Measurements from ENCODE around the gene EIF4B.

Gene EIF4B

GRCh38 chr12:53070877-53071492, 64.7 kb downstream of the EIF4B start:
- DNase-seq (ENCODE audit: insufficient read length) = no peak
- FAIRE-seq = no peak
- no peak for TF ChIP-seq TAF1 (IDR thresholded peaks at IDR 0.05; ENCODE audit: borderline replicate concordance, low read depth, low read length)
- TF ChIP-seq POLR2AphosphoS5 (IDR thresholded peaks at IDR 0.05; ENCODE audit: low read depth, low read length) = no peak
- TF ChIP-seq POLR2A (IDR thresholded peaks at IDR 0.05; ENCODE audit: low read depth, low read length) = no peak

- TF ChIP-seq TAF1 (IDR thresholded peaks at IDR 0.05; ENCODE audit: borderline replicate concordance, low read depth, low read length) (no peak), POLR2AphosphoS5 (IDR thresholded peaks at IDR 0.05; ENCODE audit: low read depth, low read length) (no peak), POLR2A (IDR thresholded peaks at IDR 0.05; ENCODE audit: low read depth, low read length) (no peak)
- no peak for FAIRE-seq
- no peak for DNase-seq (ENCODE audit: insufficient read length)
These were observed 65.6 kb downstream of the EIF4B start for GRCh38 chr12:53071591-53072551.

- FAIRE-seq (no peak), DNase-seq (ENCODE audit: insufficient read length) (no peak)
- TF ChIP-seq POLR2A (IDR thresholded peaks at IDR 0.05; ENCODE audit: low read depth, low read length) (no peak), TAF1 (IDR thresholded peaks at IDR 0.05; ENCODE audit: borderline replicate concordance, low read depth, low read length) (no peak), POLR2AphosphoS5 (IDR thresholded peaks at IDR 0.05; ENCODE audit: low read depth, low read length) (no peak)
These were observed 67.6 kb downstream of the EIF4B start for GRCh38 chr12:53073881-53074280.

GRCh38 chr12:53074283-53074998, 68.2 kb downstream of the EIF4B start:
- no peak for FAIRE-seq
- TF ChIP-seq POLR2AphosphoS5 (IDR thresholded peaks at IDR 0.05; ENCODE audit: low read depth, low read length) (no peak), POLR2A (IDR thresholded peaks at IDR 0.05; ENCODE audit: low read depth, low read length) (no peak), TAF1 (IDR thresholded peaks at IDR 0.05; ENCODE audit: borderline replicate concordance, low read depth, low read length) (no peak)
- no peak for DNase-seq (ENCODE audit: insufficient read length)

GRCh38 chr12:53074999-53075370, 68.7 kb downstream of the EIF4B start:
- TF ChIP-seq POLR2A (IDR thresholded peaks at IDR 0.05; ENCODE audit: low read depth, low read length) (no peak), TAF1 (IDR thresholded peaks at IDR 0.05; ENCODE audit: borderline replicate concordance, low read depth, low read length) (no peak), POLR2AphosphoS5 (IDR thresholded peaks at IDR 0.05; ENCODE audit: low read depth, low read length) (no peak)
- FAIRE-seq (no peak), DNase-seq (ENCODE audit: insufficient read length) (no peak)

- FAIRE-seq (no peak), DNase-seq (ENCODE audit: insufficient read length) (no peak)
- TF ChIP-seq POLR2AphosphoS5 (IDR thresholded peaks at IDR 0.05; ENCODE audit: low read depth, low read length) (no peak), POLR2A (IDR thresholded peaks at IDR 0.05; ENCODE audit: low read depth, low read length) (no peak), TAF1 (IDR thresholded peaks at IDR 0.05; ENCODE audit: borderline replicate concordance, low read depth, low read length) (no peak)
These were observed 70.2 kb downstream of the EIF4B start for GRCh38 chr12:53076461-53076860.

- FAIRE-seq (no peak), DNase-seq (ENCODE audit: insufficient read length) (no peak)
- TF ChIP-seq POLR2AphosphoS5 (IDR thresholded peaks at IDR 0.05; ENCODE audit: low read depth, low read length) = no peak
- TF ChIP-seq TAF1 (IDR thresholded peaks at IDR 0.05; ENCODE audit: borderline replicate concordance, low read depth, low read length) = no peak
- TF ChIP-seq POLR2A (IDR thresholded peaks at IDR 0.05; ENCODE audit: low read depth, low read length) = no peak
These were observed 70.8 kb downstream of the EIF4B start for GRCh38 chr12:53077030-53077429.

GRCh38 chr12:53078425-53079225, 72.4 kb downstream of the EIF4B start:
- DNase-seq (ENCODE audit: insufficient read length) = no peak
- no peak for TF ChIP-seq POLR2A (IDR thresholded peaks at IDR 0.05; ENCODE audit: low read depth, low read length)
- TF ChIP-seq TAF1 (IDR thresholded peaks at IDR 0.05; ENCODE audit: borderline replicate concordance, low read depth, low read length) = no peak
- FAIRE-seq = no peak

- FAIRE-seq = peak; percentile 94
- TF ChIP-seq POLR2AphosphoS5 (IDR thresholded peaks at IDR 0.05; ENCODE audit: low read depth, low read length) = peak; percentile 71
- no peak for TF ChIP-seq TAF1 (IDR thresholded peaks at IDR 0.05; ENCODE audit: borderline replicate concordance, low read depth, low read length)
- TF ChIP-seq POLR2A (IDR thresholded peaks at IDR 0.05; ENCODE audit: low read depth, low read length) = peak; percentile 89
- DNase-seq (ENCODE audit: insufficient read length) = peak; percentile 100
These were observed 73.2 kb downstream of the EIF4B start, which contains the start of gene SPRYD3 for GRCh38 chr12:53079226-53080117. SPRYD3 (minus strand) TSS chr12:53079390; CDS start chr12:53079333, 57 bp downstream.

- FAIRE-seq (no peak), DNase-seq (ENCODE audit: insufficient read length) (no peak)
- no peak for TF ChIP-seq POLR2AphosphoS5 (IDR thresholded peaks at IDR 0.05; ENCODE audit: low read depth, low read length)
- no peak for TF ChIP-seq TAF1 (IDR thresholded peaks at IDR 0.05; ENCODE audit: borderline replicate concordance, low read depth, low read length)
- TF ChIP-seq POLR2A (IDR thresholded peaks at IDR 0.05; ENCODE audit: low read depth, low read length) = no peak
These were observed 76.5 kb downstream of the EIF4B start for GRCh38 chr12:53082637-53083175.

All from GM12892 (cell line).